DOHH2 (cell line): ENCODE data around the gene KIRREL3.

ENCODE experiments used
- H3F3A ChIP-seq: fragments of 200-600 bp; sonication (generic), shearing (Covaris generic); 2 replicates; pipeline ENCODE4 v1.6.0; 2016; ENCODE audit warnings: antibody characterized with exemption, mild to moderate bottlenecking; ENCODE audit not compliant: control insufficient read depth, insufficient read depth
- H3K27ac ChIP-seq: fragments of 200-600 bp; sonication (generic); 2 replicates; pipeline ENCODE4 v1.5.1; 2014; ENCODE audit warnings: low read depth, mild to moderate bottlenecking, low read length, moderate library complexity
- H3K27me3 ChIP-seq: fragments of 200-600 bp; sonication (generic); 2 replicates; pipeline ENCODE4 v1.6.1; 2014; ENCODE audit warnings: mild to moderate bottlenecking, low read length, mixed read lengths; ENCODE audit not compliant: control insufficient read depth
- H3K36me3 ChIP-seq: fragments of 200-600 bp; sonication (generic); 2 replicates; pipeline ENCODE4 v1.6.1; 2014; ENCODE audit warnings: mild to moderate bottlenecking, low read length, moderate library complexity, mixed read lengths; ENCODE audit not compliant: control insufficient read depth
- H3K4me1 ChIP-seq: fragments of 200-600 bp; sonication (generic); 2 replicates; pipeline ENCODE4 v1.6.1; 2014; ENCODE audit warnings: mild to moderate bottlenecking, low read length, mixed read lengths; ENCODE audit not compliant: control insufficient read depth
- H3K4me2 ChIP-seq: fragments of 200-600 bp; sonication (generic); 2 replicates; pipeline ENCODE4 v1.6.0; 2014; ENCODE audit warnings: mild to moderate bottlenecking, low read length, moderate library complexity
- H3K4me3 ChIP-seq: fragments of 200-600 bp; sonication (generic); 2 replicates; pipeline ENCODE4 v1.5.1; 2014; ENCODE audit warnings: mild to moderate bottlenecking, low read length, mixed read lengths
- H3K79me2 ChIP-seq: fragments of 200-600 bp; sonication (generic); 2 replicates; pipeline ENCODE4 v1.6.1; 2014; ENCODE audit warnings: mild to moderate bottlenecking, low read length, mixed read lengths; ENCODE audit not compliant: control insufficient read depth
- H3K9me2 ChIP-seq: fragments of 200-600 bp; sonication (generic); replicated peaks from 2 replicates; pipeline ENCODE4 v1.6.1; 2014; ENCODE audit warnings: mild to moderate bottlenecking, low read length, mixed read lengths; ENCODE audit not compliant: control insufficient read depth
- H3K9me3 ChIP-seq: fragments of 200-600 bp; sonication (generic); 2 replicates; pipeline ENCODE4 v1.6.1; 2014; ENCODE audit warnings: antibody characterized with exemption, low read length, mixed read lengths; ENCODE audit not compliant: control insufficient read depth, insufficient read depth
- H4K20me1 ChIP-seq: fragments of 200-600 bp; sonication (generic); 2 replicates; pipeline ENCODE4 v1.6.0; 2014; ENCODE audit warnings: low read depth, mild to moderate bottlenecking, antibody characterized with exemption, low read length, moderate library complexity; ENCODE audit not compliant: control insufficient read depth, insufficient read depth
- CTCF ChIP-seq: fragments of 200-600 bp; sonication (generic); IDR thresholded peaks from one replicate; pipeline ENCODE4 v1.5.1; 2014; ENCODE audit warnings: antibody characterized with exemption, mild to moderate bottlenecking, low read depth, low read length; ENCODE audit not compliant: poor library complexity, severe bottlenecking
- EZH2phosphoT487 ChIP-seq: fragments of 200-600 bp; sonication (generic); IDR thresholded peaks from 2 replicates; pipeline ENCODE4 v1.6.1; 2017; ENCODE audit warnings: borderline replicate concordance, mild to moderate bottlenecking, antibody characterized with exemption, low read length, moderate library complexity, mixed read lengths

Gene KIRREL3

GRCh38 chr11:126417091-126417862 is 583.3 kb downstream of the KIRREL3 start:
- Histone ChIP-seq H3K36me3 (no peaks in the 10 kb centered on the region), H3K27ac (no peak overlapping the region), H3K4me3 (peak overlapping the region; percentile 68)

DNA sequence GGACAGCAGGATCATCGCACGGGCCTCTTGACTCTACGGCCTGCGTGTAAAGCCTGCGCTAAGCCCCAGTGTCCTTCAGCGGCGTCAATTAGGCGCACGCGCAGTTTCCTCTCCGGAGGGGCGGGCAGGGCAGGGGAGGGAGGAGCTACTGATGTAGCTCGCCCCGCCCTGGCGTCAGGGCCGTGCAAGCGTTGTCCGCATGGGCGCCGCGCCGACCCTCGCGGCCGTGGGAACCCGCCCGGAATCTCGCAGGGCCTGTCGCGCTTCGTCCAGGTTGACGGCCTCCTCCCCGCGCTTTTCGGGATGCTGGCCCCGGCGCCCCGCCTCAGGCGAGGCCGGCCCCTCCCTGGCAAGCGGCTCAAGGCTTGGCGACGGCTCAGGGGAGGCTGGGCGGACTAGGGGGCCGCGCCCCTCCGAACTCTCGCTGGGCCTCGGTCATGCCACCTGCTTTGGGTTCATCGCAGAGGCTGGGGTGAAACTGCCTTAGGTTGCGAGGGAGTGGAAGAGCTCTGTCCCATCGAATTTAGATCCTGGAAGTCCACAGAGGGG is 584.0 kb downstream of the KIRREL3 start:
- H3K4me3 ChIP-seq = peak overlapping the region; percentile 68
- no peaks in the 10 kb centered on the region for H3K36me3 ChIP-seq
- H3K4me1 ChIP-seq = peaks cover 33% of the 10 kb centered on the region
- H3K27ac ChIP-seq = no peak overlapping the region
- H3K79me2 ChIP-seq = no peaks in the 10 kb centered on the region
- no peaks in the 10 kb centered on the region for H3K9me3 ChIP-seq
- peak overlapping the region; percentile 67 for H3K4me2 ChIP-seq
- TF ChIP-seq CTCF (no peak), EZH2phosphoT487 (no peak)
- no peaks in the 10 kb centered on the region for H3K9me2 ChIP-seq
- no peaks in the 10 kb centered on the region for H3K27me3 ChIP-seq
- H4K20me1 ChIP-seq = no peaks in the 10 kb centered on the region
- H3F3A ChIP-seq = peaks cover 3% of the 10 kb centered on the region; the same call in 1 of the 2 replicates

More at GRCh38 chr11:126417091-126417862, 583.3 kb downstream of the KIRREL3 start:
- Histone ChIP-seq H3F3A (peaks cover 3% of the 10 kb centered on the region; the same call in 1 of the 2 replicates), H3K4me1 (peaks cover 33% of the 10 kb centered on the region), H3K4me2 (peak overlapping the region; percentile 67), H4K20me1 (no peaks in the 10 kb centered on the region), H3K27me3 (no peaks in the 10 kb centered on the region), H3K9me2 (no peaks in the 10 kb centered on the region), H3K9me3 (no peaks in the 10 kb centered on the region), H3K79me2 (no peaks in the 10 kb centered on the region)
- TF ChIP-seq CTCF (no peak), EZH2phosphoT487 (no peak)

DNA sequence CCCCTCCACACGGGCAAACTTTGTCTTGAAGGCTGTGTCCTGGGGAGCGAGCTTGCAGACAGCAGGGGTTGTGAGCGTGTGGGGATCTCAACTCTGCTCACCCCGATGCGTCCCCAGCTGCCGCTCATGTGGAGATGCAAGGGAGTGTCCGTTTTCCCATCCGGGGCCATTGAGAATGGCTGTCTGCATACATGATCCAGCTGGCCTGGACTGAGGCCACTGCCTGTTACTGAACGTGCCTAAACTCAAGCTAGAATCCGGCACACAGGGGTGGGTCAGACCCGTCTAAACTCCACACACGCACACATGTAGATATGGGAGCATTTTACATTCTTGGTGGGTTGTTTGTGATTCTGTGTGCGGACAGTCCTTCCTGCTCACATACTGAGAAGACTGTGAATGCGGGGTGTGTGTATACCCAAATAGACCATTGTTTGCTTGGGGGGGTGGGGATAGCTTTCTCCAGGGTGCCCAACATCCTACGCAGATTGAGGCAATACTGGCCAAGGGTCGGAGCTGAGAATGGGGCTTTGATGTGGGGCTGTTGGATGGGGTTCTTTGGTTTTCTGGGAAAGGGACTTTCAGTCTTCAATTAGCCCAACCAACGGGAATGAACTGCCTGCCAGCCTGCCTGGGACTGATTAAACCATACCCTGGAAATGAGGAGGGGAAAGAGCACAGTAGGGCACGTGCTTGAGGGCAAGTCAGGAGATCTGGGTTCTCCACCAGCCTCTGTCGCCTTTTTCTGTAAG is 584.7 kb downstream of the KIRREL3 start:
- no peaks in the 10 kb centered on the region for H3K79me2 ChIP-seq
- peaks cover 28% of the 10 kb centered on the region for H3K4me1 ChIP-seq
- H3K9me2 ChIP-seq = no peaks in the 10 kb centered on the region
- peak overlapping the region; percentile 68 for H3K4me3 ChIP-seq
- H3K4me2 ChIP-seq = peak overlapping the region; percentile 67
- no peaks in the 10 kb centered on the region for H3K9me3 ChIP-seq
- H3F3A ChIP-seq = peaks cover 3% of the 10 kb centered on the region; the same call in 1 of the 2 replicates
- H3K36me3 ChIP-seq = no peaks in the 10 kb centered on the region
- no peaks in the 10 kb centered on the region for H4K20me1 ChIP-seq
- no peaks in the 10 kb centered on the region for H3K27me3 ChIP-seq
- TF ChIP-seq EZH2phosphoT487 (no peak), CTCF (no peak)
- no peak overlapping the region for H3K27ac ChIP-seq
